ENCODE results near the gene STK25. TPM values are rescaled to one million over a fixed set of nuclear protein-coding genes. Genes with fewer than 3 reads are reported as not detected.

The STK25 gene
- 95.9 TPM for total RNA-seq
- long read RNA-seq, full-length matches to known transcripts = 143 of 211 reads
- long read RNA-seq, partial matches to known transcripts = 31 of 211 reads
- long read RNA-seq, other reads (novel, unspliced or antisense) = 37 of 211 reads

GRCh38 chr2:241508240-241509154 is at the start of gene STK25:
Gene STK25 (minus strand): TSS chr2:241508584. CDS start chr2:241508035, 549 bp downstream.
- intact Hi-C loops (cut with DNase I) = loop anchor here (5.0 to 10.0 kb wide), 4 partner anchors 49 to 154 kb away; partner anchors contain the start of genes ATG4B, BOK, FARP2 and THAP4
- peak; percentile 98 for DNase-seq (ENCODE audit: low spot score)

GRCh38 chr2:241556746-241557145 is 48.4 kb upstream of the STK25 start:
- intact Hi-C loops (cut with DNase I) = loop anchor here (5.0 kb wide), 1 partner anchor 49 kb away; the partner anchor contains the start of gene STK25
- DNase-seq (ENCODE audit: low spot score) = no peak

DNA sequence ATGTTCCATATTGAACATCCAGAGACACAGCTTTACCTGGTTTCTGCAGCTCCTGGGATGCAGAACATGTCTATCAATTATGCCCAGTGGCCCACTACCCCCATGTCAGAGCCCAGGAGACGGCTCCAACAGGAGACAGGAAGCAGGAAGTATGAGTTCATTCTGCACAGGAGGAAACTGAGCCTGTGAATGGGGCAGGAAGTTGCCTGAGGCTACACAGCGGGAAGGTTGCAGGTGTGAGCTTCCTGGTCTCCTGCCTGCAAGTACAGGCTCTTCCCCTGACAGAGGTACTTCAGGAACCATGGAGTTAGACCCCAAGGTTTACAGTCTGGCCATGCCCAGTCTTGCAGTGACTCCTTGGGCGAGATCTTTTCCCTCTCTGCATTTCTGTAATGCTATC is 47.3 kb upstream of the STK25 start:
- intact Hi-C loops (cut with DNase I) = loop anchor here (5.0 kb wide), 1 partner anchor 48 kb away; the partner anchor contains the start of gene STK25
- DNase-seq (ENCODE audit: low spot score) = no peak

DNA sequence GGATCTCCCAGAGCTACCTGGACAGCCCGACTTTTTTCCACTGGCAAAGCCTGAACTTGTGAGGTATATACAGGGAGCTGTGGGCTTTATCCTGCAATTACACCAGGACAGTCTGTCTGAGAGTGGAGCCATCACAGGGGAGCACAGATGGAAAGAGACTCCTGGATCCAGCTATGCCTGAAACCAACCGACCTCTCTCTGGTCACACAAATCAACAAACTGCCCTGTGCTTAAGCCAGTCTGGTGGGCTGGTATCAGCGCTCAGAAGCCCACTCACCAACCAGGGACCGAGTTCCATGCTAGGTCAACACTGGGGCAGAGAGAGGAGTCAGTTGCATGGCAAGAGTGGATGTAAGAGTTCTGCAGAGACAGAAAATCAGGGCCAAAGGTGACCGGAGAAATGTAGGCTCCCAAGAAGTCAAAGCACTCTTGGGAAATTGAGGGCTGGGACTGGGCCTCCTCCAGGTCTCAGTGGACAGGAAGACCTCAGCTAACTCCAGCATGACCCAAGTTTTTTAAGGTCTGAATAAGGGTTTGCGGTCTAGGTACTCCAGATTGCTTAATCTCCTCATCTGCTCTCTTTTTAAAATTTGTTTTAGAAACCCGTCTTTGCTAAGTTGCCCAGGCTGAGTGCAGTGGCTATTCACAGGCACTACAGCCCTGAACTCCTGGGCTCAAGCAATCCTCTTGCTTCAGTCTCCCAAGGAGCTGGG is 46.4 kb upstream of the STK25 start:
- no peak for DNase-seq (ENCODE audit: low spot score)
- intact Hi-C loops (cut with DNase I) = loop anchor here (5.0 kb wide), 1 partner anchor 47 kb away; the partner anchor contains the start of gene STK25

- intact Hi-C loops (cut with DNase I) = no loop called here
- no peak for DNase-seq (ENCODE audit: low spot score)
Measured at GRCh38 chr2:241553981-241554380, 45.6 kb upstream of the STK25 start.

DNA sequence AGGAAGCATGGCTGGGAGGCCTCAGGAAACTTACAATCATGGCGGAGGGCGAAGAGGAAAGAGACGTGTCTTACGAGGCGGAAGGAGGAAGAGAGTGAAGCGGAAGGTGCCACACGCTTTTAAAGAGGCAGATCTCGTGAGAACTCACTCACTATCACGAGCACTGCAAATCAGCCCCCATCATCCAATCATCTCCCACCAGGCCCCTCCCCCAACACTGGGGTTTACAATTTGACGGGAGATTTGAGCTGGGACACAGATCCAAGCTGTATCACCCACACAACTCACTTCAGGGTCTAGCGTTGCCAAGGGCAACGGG is 45.1 kb upstream of the STK25 start:
- DNase-seq (ENCODE audit: low spot score) = no peak
- intact Hi-C loops (cut with DNase I) = no loop called here

DNA sequence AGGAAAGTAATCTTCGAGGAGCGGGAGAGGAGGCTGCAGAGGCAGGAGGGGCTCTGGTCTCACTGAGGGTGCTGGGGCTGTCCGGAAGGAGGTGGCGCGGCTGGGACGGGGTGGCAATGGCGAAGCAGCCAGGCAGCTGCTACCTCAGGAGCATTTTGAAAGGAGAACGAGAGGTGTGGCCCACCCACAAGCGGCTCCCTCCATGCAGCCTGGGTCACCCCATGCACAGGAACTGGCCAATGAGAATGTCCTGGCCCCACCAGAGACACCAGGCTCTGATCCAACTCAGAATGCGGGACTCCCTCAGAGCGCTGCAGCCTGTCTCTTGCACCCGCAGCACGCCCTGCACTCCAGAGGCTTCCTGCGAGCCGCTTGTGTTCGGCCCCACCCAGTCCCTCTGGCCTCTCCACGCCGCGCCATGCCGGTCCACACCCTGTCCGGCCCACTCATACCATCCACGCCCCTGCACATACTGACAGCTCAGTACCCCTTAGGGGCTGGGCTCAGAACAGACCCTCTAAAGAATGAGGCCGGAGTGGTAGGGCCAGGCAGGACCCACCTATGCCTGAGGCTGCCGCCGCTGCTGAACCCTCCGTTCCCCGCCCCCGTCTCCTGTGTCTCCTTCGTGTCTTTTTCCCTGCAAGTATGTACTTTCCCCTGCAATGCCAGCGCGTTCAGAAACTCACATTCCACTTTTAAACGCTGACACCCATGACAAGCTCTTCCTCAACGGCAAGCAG is 43.8 kb upstream of the STK25 start:
- intact Hi-C loops (cut with DNase I) = no loop called here
- DNase-seq (ENCODE audit: low spot score) = no peak

DNA sequence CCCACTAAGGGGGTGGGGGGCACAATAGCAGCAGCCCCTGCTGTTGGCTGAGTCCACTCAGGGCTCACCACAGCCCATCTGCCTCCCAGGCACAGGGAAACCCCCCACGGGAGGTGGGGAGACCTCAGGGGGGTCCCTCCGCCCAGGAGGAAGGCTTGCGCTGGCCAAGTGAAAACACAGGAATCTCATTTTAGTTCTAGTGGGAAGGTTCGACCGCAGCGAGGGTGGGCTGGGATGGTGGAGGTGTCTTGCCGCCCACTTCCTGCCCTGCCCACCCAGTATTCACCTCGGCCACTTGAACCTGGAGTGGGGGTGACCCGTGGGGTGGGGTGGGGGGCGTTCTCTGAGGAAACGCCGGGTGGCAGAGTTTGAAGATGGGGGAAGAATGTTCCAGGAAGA is 43.2 kb upstream of the STK25 start:
- intact Hi-C loops (cut with DNase I) = no loop called here
- no peak for DNase-seq (ENCODE audit: low spot score)

GRCh38 chr2:241550616-241551580 is 42.5 kb upstream of the STK25 start:
- intact Hi-C loops (cut with DNase I) = no loop called here
- DNase-seq (ENCODE audit: low spot score) = no peak

- no peak for DNase-seq (ENCODE audit: low spot score)
- intact Hi-C loops (cut with DNase I) = no loop called here
Measured at GRCh38 chr2:241548451-241548835, 40.1 kb upstream of the STK25 start.

GRCh38 chr2:241547781-241548450 is 39.5 kb upstream of the STK25 start:
- DNase-seq (ENCODE audit: low spot score) = no peak
- intact Hi-C loops (cut with DNase I) = no loop called here

DNA sequence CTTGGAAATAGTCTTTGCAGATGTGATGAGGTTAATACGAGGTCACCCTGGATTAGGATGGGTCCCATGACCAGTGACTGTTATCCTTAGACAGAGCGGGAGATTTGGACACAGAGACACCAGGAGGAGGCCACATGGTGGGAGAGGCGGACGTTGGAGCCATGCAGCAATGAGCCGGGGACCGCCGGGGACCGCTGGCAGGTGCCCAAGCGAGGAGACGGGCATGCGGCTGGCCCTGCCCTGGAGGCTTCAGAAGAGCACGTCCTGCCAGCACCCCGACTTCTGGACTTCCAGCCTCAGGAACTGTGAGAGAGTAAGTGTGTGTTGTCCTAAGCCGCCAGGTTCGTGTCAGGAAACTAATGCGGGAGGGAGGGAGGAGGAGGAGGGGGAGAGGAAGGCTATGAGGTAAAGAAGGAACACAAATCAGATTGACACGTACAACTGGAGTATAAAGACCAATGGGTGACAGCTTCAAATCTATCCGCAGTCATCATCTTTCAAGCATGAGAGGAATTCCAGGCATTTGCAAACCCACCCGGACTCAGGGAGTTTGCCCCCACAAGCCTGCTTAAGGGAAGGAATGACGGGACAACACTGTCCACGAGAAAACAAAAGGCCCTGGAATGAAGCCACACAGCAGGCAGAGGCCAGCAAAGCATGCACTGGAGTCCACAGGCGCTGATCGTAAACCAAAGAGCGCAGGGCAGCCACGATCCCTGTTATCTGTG is 38.6 kb upstream of the STK25 start:
- no peak for DNase-seq (ENCODE audit: low spot score)
- intact Hi-C loops (cut with DNase I) = no loop called here

DNA sequence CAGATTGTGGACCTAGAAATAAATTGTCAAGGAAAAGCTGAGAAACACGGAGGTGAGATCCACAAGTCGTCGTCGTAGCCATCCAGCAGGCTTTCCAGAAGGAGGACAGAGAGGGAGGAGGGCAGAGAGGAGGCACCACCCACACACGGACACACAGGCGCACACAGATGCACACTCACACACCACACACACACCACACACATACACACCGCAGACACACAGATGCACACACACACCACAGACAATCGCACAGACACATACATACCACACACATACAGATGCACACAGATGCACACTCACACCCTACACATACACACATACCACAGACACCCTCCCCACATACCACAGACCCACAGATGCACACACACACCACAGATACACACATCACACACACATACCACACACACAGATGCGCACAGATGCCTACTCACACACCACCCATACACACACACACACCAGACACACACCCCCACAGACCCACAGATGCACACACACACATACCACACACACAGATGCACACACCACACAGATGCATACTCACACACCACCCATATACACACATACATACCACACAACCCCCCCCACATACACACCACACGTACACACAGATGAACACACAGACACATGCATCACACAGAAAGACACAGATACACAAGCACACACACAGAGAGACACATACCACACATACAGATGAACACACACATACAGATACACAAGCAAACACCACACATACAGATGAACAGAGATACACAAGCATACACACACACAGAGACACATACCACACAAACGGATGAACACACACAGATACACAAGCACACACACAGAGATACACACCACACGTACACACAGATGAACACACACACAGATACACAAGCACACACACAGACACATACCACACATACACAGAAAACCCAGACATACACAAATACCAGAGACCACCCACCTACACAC is 37.4 kb upstream of the STK25 start:
- DNase-seq (ENCODE audit: low spot score) = no peak
- intact Hi-C loops (cut with DNase I) = no loop called here

GRCh38 chr2:241545106-241545505 is 36.7 kb upstream of the STK25 start:
- intact Hi-C loops (cut with DNase I) = no loop called here
- no peak for DNase-seq (ENCODE audit: low spot score)

GRCh38 chr2:241542278-241542605 is 33.9 kb upstream of the STK25 start:
- DNase-seq (ENCODE audit: low spot score) = no peak
- intact Hi-C loops (cut with DNase I) = no loop called here

DNA sequence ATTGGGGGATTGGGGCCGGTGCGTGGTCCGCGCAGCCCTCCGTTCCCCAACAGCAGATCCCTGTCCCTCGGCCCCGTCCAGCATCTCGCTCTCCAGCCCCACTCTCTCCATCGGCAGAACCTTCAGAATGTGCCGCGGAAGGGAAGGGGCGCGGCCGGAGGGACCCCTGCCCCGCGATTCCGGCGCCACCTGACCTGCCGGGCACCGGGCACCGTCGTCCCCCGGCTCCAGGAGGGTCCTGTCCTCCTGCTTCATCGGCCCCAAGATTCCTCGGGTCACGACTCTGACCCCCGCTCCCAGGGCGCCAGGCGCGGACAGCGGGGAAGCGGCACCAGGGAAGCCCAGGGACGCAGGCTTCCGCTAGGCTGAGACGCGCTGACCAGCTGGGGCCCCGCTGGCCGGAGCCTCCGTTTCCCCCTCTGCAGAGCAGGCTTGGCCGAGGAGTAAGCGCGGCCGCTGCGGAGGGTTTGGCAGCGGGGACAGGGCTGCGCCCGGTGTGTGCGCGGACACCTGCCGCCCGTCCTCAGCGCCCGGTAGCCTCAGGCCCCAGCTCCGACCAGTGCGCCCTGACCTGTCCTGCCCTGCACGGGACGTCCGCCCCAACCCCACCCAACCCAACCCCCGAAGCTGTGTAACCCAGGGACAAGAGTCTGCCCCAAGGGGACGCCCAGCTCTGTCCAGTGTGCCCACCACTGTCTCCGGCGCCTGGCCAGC is 33.3 kb upstream of the STK25 start:
- DNase-seq (ENCODE audit: low spot score) = no peak
- intact Hi-C loops (cut with DNase I) = no loop called here
